Measurements from ENCODE around the gene HOXA7. TPM values are rescaled to one million over a fixed set of nuclear protein-coding genes. Genes with fewer than 3 reads are reported as not detected.

Gene HOXA7
- total RNA-seq (ENCODE audit: low replicate concordance), result not detected in 2 replicates

- TF ChIP-seq CTCF (IDR thresholded peaks at IDR 0.05; ENCODE audit: insufficient read depth, low read length), result no peak
- DNase-seq (ENCODE audit: low read depth), result no peak
- H3K4me3 ChIP-seq (ENCODE audit: low read depth, low read length), result no peak within 1 kb of the TSS
Observed at GRCh38 chr7:27156508-27156898, at the start of gene HOXA7. Gene HOXA7 (minus strand): TSS chr7:27156675. CDS start chr7:27156545, 130 bp downstream.

- DNase-seq (ENCODE audit: low read depth), result no peak
- TF ChIP-seq CTCF (IDR thresholded peaks at IDR 0.05; ENCODE audit: insufficient read depth, low read length), result no peak
- H3K4me3 ChIP-seq (ENCODE audit: low read depth, low read length), result no peak overlapping the region
Observed at GRCh38 chr7:27205325-27206280, 49.1 kb upstream of the HOXA7 start.

- DNase-seq (ENCODE audit: low read depth), result no peak
- no peak for TF ChIP-seq CTCF (IDR thresholded peaks at IDR 0.05; ENCODE audit: insufficient read depth, low read length)
- no peak overlapping the region for H3K4me3 ChIP-seq (ENCODE audit: low read depth, low read length)
Observed at GRCh38 chr7:27204851-27205322, 48.4 kb upstream of the HOXA7 start.

- H3K4me3 ChIP-seq (ENCODE audit: low read depth, low read length), result no peak overlapping the region
- DNase-seq (ENCODE audit: low read depth), result no peak
- no peak for TF ChIP-seq CTCF (IDR thresholded peaks at IDR 0.05; ENCODE audit: insufficient read depth, low read length)
Observed at GRCh38 chr7:27203964-27204594, 47.6 kb upstream of the HOXA7 start.

GRCh38 chr7:27203365-27203953, 47.0 kb upstream of the HOXA7 start:
- TF ChIP-seq CTCF (IDR thresholded peaks at IDR 0.05; ENCODE audit: insufficient read depth, low read length), result no peak
- no peak overlapping the region for H3K4me3 ChIP-seq (ENCODE audit: low read depth, low read length)
- no peak for DNase-seq (ENCODE audit: low read depth)

GRCh38 chr7:27202862-27203134, 46.3 kb upstream of the HOXA7 start:
- no peak overlapping the region for H3K4me3 ChIP-seq (ENCODE audit: low read depth, low read length)
- no peak for DNase-seq (ENCODE audit: low read depth)
- no peak for TF ChIP-seq CTCF (IDR thresholded peaks at IDR 0.05; ENCODE audit: insufficient read depth, low read length)

Data from fibroblast of the aortic adventitia (primary cell).